ENCODE results near the gene CDK2AP2.

CDK2AP2 gene

GRCh38 chr11:67463186-67463585 lies 44.8 kb downstream of the CDK2AP2 start:
- CTCF ChIA-PET, result no interaction called here
- TF ChIP-seq, protein P1, sequence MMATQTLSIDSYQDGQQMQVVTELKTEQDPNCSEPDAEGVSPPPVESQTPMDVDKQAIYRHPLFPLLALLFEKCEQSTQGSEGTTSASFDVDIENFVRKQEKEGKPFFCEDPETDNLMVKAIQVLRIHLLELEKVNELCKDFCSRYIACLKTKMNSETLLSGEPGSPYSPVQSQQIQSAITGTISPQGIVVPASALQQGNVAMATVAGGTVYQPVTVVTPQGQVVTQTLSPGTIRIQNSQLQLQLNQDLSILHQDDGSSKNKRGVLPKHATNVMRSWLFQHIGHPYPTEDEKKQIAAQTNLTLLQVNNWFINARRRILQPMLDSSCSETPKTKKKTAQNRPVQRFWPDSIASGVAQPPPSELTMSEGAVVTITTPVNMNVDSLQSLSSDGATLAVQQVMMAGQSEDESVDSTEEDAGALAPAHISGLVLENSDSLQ (IDR thresholded peaks at IDR 0.05), result no peak
- no peak for TF ChIP-seq SP1 (IDR thresholded peaks at IDR 0.05)
- TF ChIP-seq FOXK2 (IDR thresholded peaks at IDR 0.05), result no peak
- no peak for TF ChIP-seq BHLHE40 (IDR thresholded peaks at IDR 0.05; ENCODE audit: borderline replicate concordance)
- no peak for TF ChIP-seq L3MBTL2 (conservative IDR thresholded peaks at IDR 0.05)
- TF ChIP-seq CTBP1 (IDR thresholded peaks at IDR 0.05; ENCODE audit: borderline replicate concordance), result no peak
- no peak for TF ChIP-seq HDGF (IDR thresholded peaks at IDR 0.05; ENCODE audit: borderline replicate concordance)
- no peak for TF ChIP-seq ZNF384 (IDR thresholded peaks at IDR 0.05)
- TF ChIP-seq FOXM1 (IDR thresholded peaks at IDR 0.05; ENCODE audit: borderline replicate concordance), result no peak
- no peak for TF ChIP-seq TARDBP (IDR thresholded peaks at IDR 0.05)
- TF ChIP-seq FOXA1 (IDR thresholded peaks at IDR 0.05), result no peak
- TF ChIP-seq NFRKB (IDR thresholded peaks at IDR 0.05), result no peak
- TF ChIP-seq ARNT (IDR thresholded peaks at IDR 0.05), result no peak
- no peak for TF ChIP-seq LEF1 (IDR thresholded peaks at IDR 0.05; ENCODE audit: borderline replicate concordance)
- TF ChIP-seq SUZ12 (IDR thresholded peaks at IDR 0.05), result no peak
- DNase-seq (ENCODE audit: extremely low spot score), result no peak
- POLR2A ChIA-PET, result interaction anchor here (0.6 to 1.5 kb wide), 3 partner anchors 13 to 62 kb away, joined by 3 to 4 read pairs (median 3); no protein-coding TSS in a partner anchor

DNA sequence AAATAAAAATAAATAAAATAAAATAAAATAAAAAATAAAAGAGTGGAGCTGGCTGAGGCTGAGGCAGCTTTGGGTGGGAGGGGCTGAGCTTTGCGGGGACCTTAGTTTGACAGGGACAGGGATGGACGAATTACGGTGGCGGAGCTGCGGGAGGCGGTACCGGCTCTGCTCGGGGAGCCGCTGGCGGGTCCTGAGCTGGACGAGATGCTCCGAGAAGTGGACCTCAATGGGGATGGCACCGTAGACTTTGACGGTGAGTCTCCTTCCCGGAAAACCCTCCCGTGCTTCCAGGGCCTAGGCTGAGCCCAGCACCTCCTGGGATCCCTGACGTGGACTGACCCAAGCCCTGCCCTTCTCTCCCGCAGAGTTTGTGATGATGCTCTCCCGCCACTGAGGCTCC lies 49.7 kb downstream of the CDK2AP2 start:
- POLR2A ChIA-PET, result no interaction called here

GRCh38 chr11:67457453-67457852 lies 50.5 kb downstream of the CDK2AP2 start:
- POLR2A ChIA-PET, result no interaction called here

More for the DNA sequence above, 49.7 kb downstream of the CDK2AP2 start:
- no peak for DNase-seq (ENCODE audit: extremely low spot score)
- CTCF ChIA-PET, result no interaction called here
- TF ChIP-seq L3MBTL2 (conservative IDR thresholded peaks at IDR 0.05) (no peak), HDGF (IDR thresholded peaks at IDR 0.05; ENCODE audit: borderline replicate concordance) (no peak), ARNT (IDR thresholded peaks at IDR 0.05) (no peak), FOXK2 (IDR thresholded peaks at IDR 0.05) (no peak), CTBP1 (IDR thresholded peaks at IDR 0.05; ENCODE audit: borderline replicate concordance) (no peak), NFRKB (IDR thresholded peaks at IDR 0.05) (no peak), FOXA1 (IDR thresholded peaks at IDR 0.05) (no peak), BHLHE40 (IDR thresholded peaks at IDR 0.05; ENCODE audit: borderline replicate concordance) (no peak), TARDBP (IDR thresholded peaks at IDR 0.05) (no peak), LEF1 (IDR thresholded peaks at IDR 0.05; ENCODE audit: borderline replicate concordance) (no peak), ELF4 (IDR thresholded peaks at IDR 0.05) (no peak), SP1 (IDR thresholded peaks at IDR 0.05) (no peak), FOXM1 (IDR thresholded peaks at IDR 0.05; ENCODE audit: borderline replicate concordance) (no peak)
- TF ChIP-seq, protein P1 (IDR thresholded peaks at IDR 0.05), result no peak

More at GRCh38 chr11:67457453-67457852, 50.5 kb downstream of the CDK2AP2 start:
- TF ChIP-seq, protein P1 (IDR thresholded peaks at IDR 0.05), result no peak
- TF ChIP-seq BHLHE40 (IDR thresholded peaks at IDR 0.05; ENCODE audit: borderline replicate concordance), result no peak
- TF ChIP-seq ARNT (IDR thresholded peaks at IDR 0.05), result no peak
- TF ChIP-seq L3MBTL2 (conservative IDR thresholded peaks at IDR 0.05), result no peak
- no peak for DNase-seq (ENCODE audit: extremely low spot score)
- CTCF ChIA-PET, result no interaction called here

Data from HEK293T (cell line).